ENCODE data around the gene DTD1. TPM values are rescaled to one million over a fixed set of nuclear protein-coding genes. Genes with fewer than 3 reads are reported as not detected.

The DTD1 gene
- total RNA-seq, 1 donor from 2014 or later = 22.2 TPM

DNA sequence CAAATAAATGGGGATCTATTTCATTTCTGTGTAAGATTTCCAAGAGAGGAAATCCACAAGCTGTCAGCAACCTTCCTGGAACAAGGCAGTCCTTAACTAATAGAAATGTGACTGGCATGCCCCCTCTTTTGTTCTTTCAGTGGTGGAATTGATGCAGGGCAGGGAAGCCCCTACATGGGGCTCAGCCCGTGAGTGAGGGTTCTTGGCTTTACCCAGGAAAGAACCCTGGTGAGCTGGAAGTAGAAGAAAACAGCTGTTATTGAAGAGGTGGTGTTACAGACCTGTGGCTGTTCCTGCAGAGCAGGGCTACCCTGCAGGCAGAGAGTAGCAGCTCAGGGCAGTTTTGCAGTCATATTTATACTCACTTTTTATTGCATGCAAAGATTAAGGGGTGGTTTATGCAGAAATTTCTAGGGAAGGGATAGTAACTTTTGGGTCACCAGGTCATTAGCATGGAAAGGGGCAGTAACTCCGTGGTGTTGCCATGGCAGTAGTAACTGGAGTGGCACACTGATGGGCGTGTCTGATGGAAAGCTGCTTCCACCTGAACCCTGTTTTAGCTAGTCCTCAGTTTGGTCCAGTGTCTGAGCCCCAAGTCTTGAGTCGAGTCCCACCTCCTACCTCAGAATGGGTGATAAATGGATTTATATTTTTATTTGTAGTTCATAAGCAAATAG is 137.1 kb downstream of the DTD1 start:
- Mint-ChIP-seq H3K36me3 (ENCODE audit: low read depth) (no peaks in the 10 kb centered on the region), H3K27me3 (ENCODE audit: low read depth) (no peaks in the 10 kb centered on the region), H3K4me3 (ENCODE audit: unreplicated experiment) (no peak overlapping the region), H3K4me1 (ENCODE audit: low read depth) (peaks cover 15% of the 10 kb centered on the region), H3K9me3 (ENCODE audit: low read depth) (peaks cover 5% of the 10 kb centered on the region), H3K27ac (ENCODE audit: unreplicated experiment) (no peak overlapping the region)
- TF ChIP-seq, protein P1, sequence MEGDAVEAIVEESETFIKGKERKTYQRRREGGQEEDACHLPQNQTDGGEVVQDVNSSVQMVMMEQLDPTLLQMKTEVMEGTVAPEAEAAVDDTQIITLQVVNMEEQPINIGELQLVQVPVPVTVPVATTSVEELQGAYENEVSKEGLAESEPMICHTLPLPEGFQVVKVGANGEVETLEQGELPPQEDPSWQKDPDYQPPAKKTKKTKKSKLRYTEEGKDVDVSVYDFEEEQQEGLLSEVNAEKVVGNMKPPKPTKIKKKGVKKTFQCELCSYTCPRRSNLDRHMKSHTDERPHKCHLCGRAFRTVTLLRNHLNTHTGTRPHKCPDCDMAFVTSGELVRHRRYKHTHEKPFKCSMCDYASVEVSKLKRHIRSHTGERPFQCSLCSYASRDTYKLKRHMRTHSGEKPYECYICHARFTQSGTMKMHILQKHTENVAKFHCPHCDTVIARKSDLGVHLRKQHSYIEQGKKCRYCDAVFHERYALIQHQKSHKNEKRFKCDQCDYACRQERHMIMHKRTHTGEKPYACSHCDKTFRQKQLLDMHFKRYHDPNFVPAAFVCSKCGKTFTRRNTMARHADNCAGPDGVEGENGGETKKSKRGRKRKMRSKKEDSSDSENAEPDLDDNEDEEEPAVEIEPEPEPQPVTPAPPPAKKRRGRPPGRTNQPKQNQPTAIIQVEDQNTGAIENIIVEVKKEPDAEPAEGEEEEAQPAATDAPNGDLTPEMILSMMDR (IDR thresholded peaks at IDR 0.05) = no peak
- DNase-seq (ENCODE audit: low spot score) = no peak

DNA sequence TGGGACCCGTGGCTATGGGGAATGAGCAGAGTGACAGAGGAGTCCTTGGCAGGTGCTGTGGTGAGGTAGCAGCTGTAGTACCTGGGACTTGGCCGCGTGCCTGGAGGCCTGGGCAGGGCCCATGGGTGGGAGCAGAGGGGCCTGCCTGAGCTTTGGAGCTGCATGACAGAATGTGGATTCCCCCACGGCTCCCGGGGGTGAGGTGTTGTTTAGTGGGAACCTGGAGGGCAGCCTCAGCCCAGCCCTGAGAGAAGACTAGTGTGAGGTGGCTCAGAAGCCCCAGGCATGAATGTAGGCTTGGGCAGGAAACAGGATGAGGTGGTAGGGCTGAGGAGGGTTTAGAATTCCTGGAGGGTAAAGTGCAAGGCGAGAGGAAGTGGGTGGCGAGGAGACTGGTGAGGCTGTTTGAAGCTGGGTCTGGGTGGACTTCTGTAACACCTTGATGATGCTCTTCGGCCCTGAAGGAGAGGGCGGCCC is 139.2 kb downstream of the DTD1 start:
- Mint-ChIP-seq H3K27ac (ENCODE audit: unreplicated experiment) (peak overlapping the region; percentile 60), H3K9me3 (ENCODE audit: low read depth) (no peaks in the 10 kb centered on the region), H3K4me1 (ENCODE audit: low read depth) (peaks cover 15% of the 10 kb centered on the region), H3K27me3 (ENCODE audit: low read depth) (no peaks in the 10 kb centered on the region), H3K4me3 (ENCODE audit: unreplicated experiment) (no peak overlapping the region), H3K36me3 (ENCODE audit: low read depth) (no peaks in the 10 kb centered on the region)
- TF ChIP-seq, protein P1 (IDR thresholded peaks at IDR 0.05) = no peak
- no peak for DNase-seq (ENCODE audit: low spot score)

DNA sequence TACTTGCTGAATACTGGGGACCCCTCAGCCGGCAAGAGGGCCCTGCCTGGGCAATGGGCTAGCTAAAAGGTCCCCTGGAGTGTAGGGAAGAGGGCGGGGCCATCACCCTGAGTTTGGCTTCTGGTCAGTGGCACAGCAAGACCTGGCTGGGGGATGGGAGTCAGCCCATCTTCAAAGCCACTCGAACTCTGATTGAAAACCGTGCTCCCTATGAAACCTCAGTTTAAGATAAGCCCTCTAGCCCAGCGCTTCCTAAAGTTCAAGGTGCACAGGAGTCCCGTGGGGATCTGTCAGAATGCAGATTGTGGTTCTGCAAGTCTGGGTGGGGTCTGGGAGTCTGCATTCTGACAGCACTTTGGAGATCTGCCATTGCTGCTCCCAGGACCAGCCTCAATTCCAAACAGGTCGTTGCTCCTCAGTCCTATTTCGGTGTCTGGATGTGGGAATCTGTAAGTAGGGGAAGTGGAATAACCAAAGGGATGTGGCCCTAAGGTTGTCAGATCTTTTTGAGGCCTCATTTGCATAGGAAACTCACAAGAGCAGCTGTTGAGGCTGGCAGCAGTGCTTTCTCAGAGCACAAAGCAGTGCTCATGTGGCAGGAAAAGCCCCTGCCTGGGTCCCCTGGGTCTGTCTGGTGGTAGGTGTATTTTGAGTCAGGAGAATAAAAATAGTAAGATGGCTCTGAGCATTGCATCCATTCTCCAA is 140.5 kb downstream of the DTD1 start:
- Mint-ChIP-seq H3K4me1 (ENCODE audit: low read depth) (peaks cover 15% of the 10 kb centered on the region), H3K4me3 (ENCODE audit: unreplicated experiment) (no peak overlapping the region), H3K36me3 (ENCODE audit: low read depth) (no peaks in the 10 kb centered on the region), H3K27ac (ENCODE audit: unreplicated experiment) (no peak overlapping the region), H3K27me3 (ENCODE audit: low read depth) (no peaks in the 10 kb centered on the region), H3K9me3 (ENCODE audit: low read depth) (no peaks in the 10 kb centered on the region)
- DNase-seq (ENCODE audit: low spot score) = no peak
- TF ChIP-seq, protein P1 (IDR thresholded peaks at IDR 0.05) = no peak

DNA sequence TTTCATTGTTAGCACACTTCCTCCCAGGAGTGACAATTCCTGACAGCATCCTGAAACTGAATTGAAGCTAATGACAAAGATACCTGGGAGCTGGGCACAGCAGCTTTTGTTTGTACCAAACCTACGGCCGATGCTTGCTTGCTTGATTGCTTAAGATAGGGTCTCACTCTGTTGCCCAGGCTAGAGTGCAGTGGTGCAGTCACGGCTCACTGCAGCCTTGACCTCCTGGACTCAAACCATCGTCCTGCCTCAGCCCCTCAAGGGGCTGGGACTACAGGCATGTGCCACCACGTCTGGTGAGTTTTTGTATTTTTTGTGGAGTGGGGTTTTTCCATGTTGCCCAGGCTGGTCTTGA is 141.0 kb downstream of the DTD1 start:
- Mint-ChIP-seq H3K4me1 (ENCODE audit: low read depth) (peaks cover 15% of the 10 kb centered on the region), H3K27me3 (ENCODE audit: low read depth) (no peaks in the 10 kb centered on the region), H3K27ac (ENCODE audit: unreplicated experiment) (no peak overlapping the region), H3K9me3 (ENCODE audit: low read depth) (no peaks in the 10 kb centered on the region), H3K36me3 (ENCODE audit: low read depth) (no peaks in the 10 kb centered on the region), H3K4me3 (ENCODE audit: unreplicated experiment) (no peak overlapping the region)
- TF ChIP-seq, protein P1 (IDR thresholded peaks at IDR 0.05) = no peak
- DNase-seq (ENCODE audit: low spot score) = no peak

DNA sequence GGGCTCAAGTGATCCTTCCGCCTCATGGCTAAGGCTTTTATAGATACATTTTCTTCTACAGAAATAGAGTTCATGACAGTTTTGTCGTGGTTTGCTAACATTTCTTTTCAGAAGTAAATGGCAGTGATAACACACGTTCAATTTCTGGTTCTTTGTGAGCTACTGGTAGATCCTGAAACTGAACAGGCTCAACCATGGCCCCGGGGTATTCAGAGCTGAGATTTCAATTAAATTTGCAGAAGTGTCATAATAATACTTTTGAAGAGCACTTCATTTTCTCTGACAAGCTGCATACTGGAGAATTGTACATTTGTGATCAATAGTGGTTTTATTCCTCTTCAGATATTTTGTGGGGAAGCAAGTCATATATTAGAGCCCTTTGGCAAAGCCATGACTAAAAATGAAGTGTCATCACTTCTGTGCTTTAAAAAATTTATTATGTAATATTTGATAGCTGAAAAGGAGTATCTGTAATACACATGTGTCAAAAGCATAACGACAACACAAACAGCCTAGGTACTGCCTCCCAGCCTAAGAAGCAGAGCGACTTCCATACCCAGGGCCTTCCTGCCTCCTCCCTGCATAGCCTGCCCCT is 141.5 kb downstream of the DTD1 start:
- no peak for DNase-seq (ENCODE audit: low spot score)
- Mint-ChIP-seq H3K27ac (ENCODE audit: unreplicated experiment) (no peak overlapping the region), H3K36me3 (ENCODE audit: low read depth) (no peaks in the 10 kb centered on the region), H3K9me3 (ENCODE audit: low read depth) (no peaks in the 10 kb centered on the region), H3K4me1 (ENCODE audit: low read depth) (peaks cover 16% of the 10 kb centered on the region), H3K4me3 (ENCODE audit: unreplicated experiment) (no peak overlapping the region), H3K27me3 (ENCODE audit: low read depth) (no peaks in the 10 kb centered on the region)
- TF ChIP-seq, protein P1 (IDR thresholded peaks at IDR 0.05) = no peak

Measured in chondrocyte (in vitro differentiated cells).